ENCODE results near the gene TRPV3. TPM values are rescaled to one million over a fixed set of nuclear protein-coding genes. Genes with fewer than 3 reads are reported as not detected.

TRPV3 gene
- total RNA-seq, 4 donors from 2014 or later, result 21.8 to 33.2 (median 25.1) TPM

- intact Hi-C loops (cut with DNase I; ENCODE audit: low total_unique reads), result no loop called here
- 43 to 56% methylated on average over 3 of the region's 3 CpGs for WGBS, 2 donors
- no peak overlapping the region for H3K4me3 ChIP-seq (ENCODE audit: low read depth, poor library complexity, severe bottlenecking)
- TF ChIP-seq CTCF (IDR thresholded peaks at IDR 0.05) (no peak), POLR2A (IDR thresholded peaks at IDR 0.05) (no peak)
- DNase-seq (ENCODE audit: low spot score in 2 of 2), result no peak
Measured at GRCh38 chr17:3479988-3480387, 77.6 kb downstream of the TRPV3 start.

- no peak for DNase-seq (ENCODE audit: low spot score in 2 of 2)
- TF ChIP-seq POLR2A (IDR thresholded peaks at IDR 0.05), result no peak
- no peak for TF ChIP-seq CTCF (IDR thresholded peaks at IDR 0.05)
- 18 to 29% methylated on average over 7 of the region's 7 CpGs for WGBS, 2 donors
- no peak within 1 kb of the TSS for H3K4me3 ChIP-seq (ENCODE audit: low read depth, poor library complexity, severe bottlenecking)
- intact Hi-C loops (cut with DNase I; ENCODE audit: low total_unique reads), result no loop called here
Measured at GRCh38 chr17:3475812-3476610, 81.6 kb downstream of the TRPV3 start, which contains the start of gene ASPA. Gene ASPA, plus strand, starts transcription at chr17:3475997. Its CDS starts 163 bp downstream, at chr17:3476160.

GRCh38 chr17:3475251-3475685 lies 82.3 kb downstream of the TRPV3 start:
- TF ChIP-seq POLR2A (IDR thresholded peaks at IDR 0.05), result no peak
- peak in 1 of 2 donors; percentile 18 for DNase-seq (ENCODE audit: low spot score in 2 of 2)
- intact Hi-C loops (cut with DNase I; ENCODE audit: low total_unique reads), result no loop called here
- H3K4me3 ChIP-seq (ENCODE audit: low read depth, poor library complexity, severe bottlenecking), result no peak overlapping the region
- WGBS, 2 donors, result 49 to 70% methylated on average over 4 of the region's 4 CpGs

GRCh38 chr17:3474212-3474611 lies 83.4 kb downstream of the TRPV3 start:
- no peak overlapping the region for H3K4me3 ChIP-seq (ENCODE audit: low read depth, poor library complexity, severe bottlenecking)
- intact Hi-C loops (cut with DNase I; ENCODE audit: low total_unique reads), result no loop called here
- TF ChIP-seq POLR2A (IDR thresholded peaks at IDR 0.05), result no peak
- TF ChIP-seq CTCF (IDR thresholded peaks at IDR 0.05), result no peak
- no peak for DNase-seq (ENCODE audit: low spot score in 2 of 2)
- WGBS, 2 donors, result 17 to 20% methylated on average over 3 of the region's 3 CpGs

- DNase-seq (ENCODE audit: low spot score in 2 of 2), result no peak
- intact Hi-C loops (cut with DNase I; ENCODE audit: low total_unique reads), result no loop called here
- H3K4me3 ChIP-seq (ENCODE audit: low read depth, poor library complexity, severe bottlenecking), result no peak overlapping the region
- 90 to 94% methylated on average over 21 of the region's 21 CpGs for WGBS, 2 donors
- no peak for TF ChIP-seq CTCF (IDR thresholded peaks at IDR 0.05)
- TF ChIP-seq POLR2A (IDR thresholded peaks at IDR 0.05), result no peak
Measured at GRCh38 chr17:3472137-3472536, 85.5 kb downstream of the TRPV3 start.

GRCh38 chr17:3471599-3471998 lies 86.0 kb downstream of the TRPV3 start, which contains the start of gene SPATA22:
Gene SPATA22, minus strand, starts transcription at chr17:3471819. Its CDS starts 2,494 bp downstream, at chr17:3469325.
- no peak within 1 kb of the TSS for H3K4me3 ChIP-seq (ENCODE audit: low read depth, poor library complexity, severe bottlenecking)
- TF ChIP-seq CTCF (IDR thresholded peaks at IDR 0.05) (no peak), POLR2A (IDR thresholded peaks at IDR 0.05) (no peak)
- no peak for DNase-seq (ENCODE audit: low spot score in 2 of 2)
- intact Hi-C loops (cut with DNase I; ENCODE audit: low total_unique reads), result no loop called here
- 96% methylated on average over 38 of the region's 38 CpGs for WGBS, 2 donors

Measured in lower leg skin (tissue), 4 donors.